Putamen (tissue), 1 donor: ENCODE data around the gene HPS5.

Source experiments
- DNase-seq: peaks from one replicate; pipeline ENCODE4 v3.0.0-alpha.2; 2016; ENCODE audit warnings: low spot score

HPS5 gene

DNA sequence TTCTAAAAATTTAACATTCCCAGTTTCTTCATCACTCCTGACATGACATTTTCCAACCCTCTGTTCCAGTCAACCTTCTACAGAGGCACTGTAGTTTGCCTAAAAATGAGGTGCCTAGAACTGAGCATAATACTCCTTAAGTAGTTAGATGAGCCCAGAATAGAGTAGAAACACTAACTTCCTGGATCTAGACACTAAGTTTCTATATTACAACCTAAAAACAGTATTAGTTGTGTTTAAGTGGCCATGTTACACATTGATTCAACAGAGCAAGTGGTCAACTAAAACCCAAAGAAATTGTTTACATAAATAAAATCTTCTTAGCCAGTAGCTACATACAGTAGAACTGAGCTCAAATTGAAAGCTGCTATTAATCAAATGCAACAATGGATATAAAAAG is 1.3 kb downstream of the HPS5 start:
- no peak for DNase-seq

DNA sequence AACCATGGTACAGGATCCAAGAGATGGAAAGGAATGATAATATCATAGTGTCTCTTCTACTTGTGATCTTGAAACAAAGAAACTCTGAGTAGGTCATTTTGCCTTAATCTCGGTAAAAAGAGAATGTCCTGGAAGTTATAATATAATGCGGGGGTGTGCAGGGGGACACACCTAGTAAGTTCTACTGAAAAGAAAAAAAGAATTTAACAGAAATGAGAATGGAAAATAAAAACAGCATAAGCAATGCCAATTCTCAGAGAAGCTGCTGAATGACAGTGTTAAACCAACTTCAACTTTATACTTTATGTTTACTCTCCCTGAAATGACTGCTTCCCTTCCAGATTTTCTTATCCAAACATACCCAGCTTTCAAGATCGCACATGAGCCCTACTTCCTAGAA is 2.0 kb downstream of the HPS5 start:
- no peak for DNase-seq

GRCh38 chr11:18317551-18317950 is 4.4 kb downstream of the HPS5 start:
- DNase-seq, result no peak

DNA sequence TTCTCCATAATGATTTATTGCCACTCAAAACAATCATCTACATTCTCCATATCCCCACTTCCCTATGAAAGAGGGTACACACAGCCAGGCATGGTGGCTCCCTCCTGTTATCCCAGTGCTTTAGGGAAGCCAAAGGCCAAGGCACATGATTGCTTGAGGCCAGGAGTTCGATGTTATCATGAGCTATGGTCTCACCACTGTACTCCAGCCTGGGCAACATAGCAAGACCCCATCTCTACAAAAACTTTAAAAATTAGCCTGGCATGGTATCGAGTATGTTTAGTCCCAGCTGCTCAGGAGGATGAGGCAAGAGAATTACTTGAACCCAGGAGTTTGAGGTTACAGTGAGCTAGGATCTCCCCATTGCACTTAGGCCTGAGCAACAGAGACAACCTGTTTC is 6.0 kb downstream of the HPS5 start:
- no peak for DNase-seq

- DNase-seq, result no peak
These were observed 7.0 kb downstream of the HPS5 start for GRCh38 chr11:18314784-18315523.

GRCh38 chr11:18313965-18314763 is 7.8 kb downstream of the HPS5 start:
- DNase-seq, result no peak

- DNase-seq, result no peak
These were observed 9.1 kb downstream of the HPS5 start for GRCh38 chr11:18312663-18313420.

- no peak for DNase-seq
These were observed 9.9 kb downstream of the HPS5 start for GRCh38 chr11:18312012-18312411.

- no peak for DNase-seq
These were observed 11.1 kb downstream of the HPS5 start for GRCh38 chr11:18310800-18311340.

DNA sequence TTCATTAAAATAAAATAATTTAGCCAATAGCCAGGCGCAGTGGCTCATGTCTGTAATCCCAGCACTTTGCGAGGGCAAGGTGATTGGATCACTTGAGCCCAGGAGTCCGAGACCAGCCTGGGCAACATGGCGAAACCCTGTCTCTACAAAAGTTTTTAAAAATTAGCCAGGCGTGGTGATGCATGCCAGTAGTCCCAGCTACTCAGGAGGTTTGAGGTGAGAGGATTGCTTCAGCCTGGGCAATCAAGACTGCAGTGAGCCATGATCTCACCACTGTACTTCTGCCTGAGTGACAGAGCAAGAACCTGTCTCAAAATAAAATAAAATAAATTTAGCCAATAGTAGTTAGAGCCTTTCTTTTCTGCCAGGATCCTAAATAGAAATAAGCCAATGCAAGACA is 12.2 kb downstream of the HPS5 start:
- DNase-seq, result no peak

GRCh38 chr11:18308242-18308641 is 13.7 kb downstream of the HPS5 start:
- DNase-seq, result no peak

GRCh38 chr11:18307461-18308139 is 14.3 kb downstream of the HPS5 start:
- no peak for DNase-seq

DNA sequence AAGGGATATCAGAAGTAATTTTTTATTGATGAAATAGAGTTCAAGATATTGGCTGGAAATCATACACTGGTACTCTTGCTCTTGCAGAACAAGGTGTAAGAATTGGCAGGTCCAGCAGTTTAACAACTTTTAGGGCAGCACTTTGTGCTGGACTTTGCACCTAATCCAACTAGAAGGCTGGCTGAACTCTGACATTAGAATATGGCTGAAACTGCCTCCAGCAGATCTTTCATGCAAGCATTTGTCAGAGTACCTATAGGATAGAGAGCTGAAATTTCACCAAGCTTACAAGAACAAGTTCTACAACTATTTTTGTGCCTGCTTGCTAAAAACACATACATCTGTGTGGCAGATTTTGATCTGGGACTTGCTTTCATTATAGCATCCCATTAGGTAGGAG is 17.2 kb downstream of the HPS5 start:
- DNase-seq, result no peak

GRCh38 chr11:18299721-18300120 is 22.2 kb downstream of the HPS5 start:
- no peak for DNase-seq

GRCh38 chr11:18295316-18295715 is 26.6 kb downstream of the HPS5 start:
- DNase-seq, result peak; percentile 9

GRCh38 chr11:18294862-18295261 is 27.1 kb downstream of the HPS5 start:
- DNase-seq, result no peak

- DNase-seq, result no peak
These were observed 33.0 kb downstream of the HPS5 start for GRCh38 chr11:18288911-18289310.

GRCh38 chr11:18285841-18286240 is 36.1 kb downstream of the HPS5 start:
- DNase-seq, result no peak

DNA sequence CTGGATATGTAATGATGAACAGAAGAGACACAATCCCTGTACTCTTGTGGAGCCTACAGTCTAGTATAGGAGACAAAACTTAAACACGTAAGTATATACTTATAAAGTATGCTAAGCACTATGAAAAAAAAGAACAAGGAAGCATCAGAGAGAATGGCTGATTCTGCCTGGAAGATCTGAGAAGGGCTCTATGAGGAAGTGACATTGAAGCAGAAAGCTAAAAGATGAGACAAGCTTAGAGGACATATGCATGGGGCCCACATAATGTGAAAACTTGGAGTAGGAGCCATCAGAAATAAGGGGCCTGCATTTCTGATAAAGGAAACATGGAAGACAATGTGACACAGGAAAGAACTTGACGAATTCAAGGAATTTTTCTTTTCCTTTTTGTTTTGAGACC is 39.3 kb downstream of the HPS5 start:
- no peak for DNase-seq

GRCh38 chr11:18280438-18281045 is 41.4 kb downstream of the HPS5 start:
- DNase-seq, result no peak

DNA sequence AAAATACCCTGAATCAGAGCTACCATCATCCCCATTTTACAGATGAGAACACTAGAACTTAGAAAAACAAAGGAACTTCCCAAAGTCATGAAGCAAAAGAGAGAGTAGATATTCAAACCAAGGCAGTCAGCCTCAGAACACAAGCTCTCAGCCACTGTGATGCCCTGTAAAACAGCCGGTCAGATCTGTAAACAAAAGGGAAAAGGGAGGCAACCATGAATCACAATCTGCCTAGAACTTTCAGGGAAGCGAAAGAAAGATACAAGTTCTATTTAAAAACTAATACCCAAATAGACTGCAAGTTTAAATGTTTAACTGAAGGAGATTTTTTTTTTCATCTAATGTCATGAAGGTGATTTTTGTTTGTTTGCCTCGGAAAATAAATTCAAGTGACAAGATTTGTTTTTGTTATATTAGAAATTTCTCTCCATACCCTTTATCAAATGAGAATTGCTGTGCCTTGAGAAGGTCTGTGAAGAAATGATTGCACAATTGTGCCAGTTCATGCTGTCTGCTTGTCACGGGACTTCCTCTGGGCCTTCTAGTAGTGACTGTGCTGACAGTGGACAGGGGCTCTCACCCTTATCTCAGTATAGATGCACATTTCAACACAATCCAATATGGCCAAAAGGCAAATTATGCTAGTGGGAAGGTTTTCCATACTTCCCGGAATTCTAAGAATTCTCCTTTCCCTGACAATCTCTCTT is 44.2 kb downstream of the HPS5 start:
- DNase-seq, result peak; percentile 22
